RPMI8226 (cell line): ENCODE measurements around the gene NHLRC4.

Experiments used
- DNase-seq: peaks from one replicate; pipeline ENCODE4 v3.0.0-alpha.2; 2015

Gene NHLRC4

GRCh38 chr16:568401-569258 is 1.8 kb downstream of the NHLRC4 start:
- no peak for DNase-seq

- peak; percentile 82 for DNase-seq
Measured at GRCh38 chr16:569445-570254, 2.8 kb downstream of the NHLRC4 start, which contains the start of gene PIGQ. Gene PIGQ, plus strand, starts transcription at chr16:569968. Its CDS starts 4,107 bp downstream, at chr16:574075.

- DNase-seq: no peak
Measured at GRCh38 chr16:572865-573650, 6.3 kb downstream of the NHLRC4 start.

- DNase-seq: no peak
Measured at GRCh38 chr16:574021-574760, 7.4 kb downstream of the NHLRC4 start.

- DNase-seq: no peak
Measured at GRCh38 chr16:575354-576196, 8.8 kb downstream of the NHLRC4 start.

GRCh38 chr16:576197-576822 is 9.5 kb downstream of the NHLRC4 start:
- no peak for DNase-seq

- no peak for DNase-seq
Measured at GRCh38 chr16:576823-577201, 10.0 kb downstream of the NHLRC4 start.

GRCh38 chr16:577796-578195 is 11.0 kb downstream of the NHLRC4 start:
- no peak for DNase-seq

- DNase-seq: no peak
Measured at GRCh38 chr16:578232-578869, 11.5 kb downstream of the NHLRC4 start.

- peak; percentile 90 for DNase-seq
Measured at GRCh38 chr16:578870-579405, 12.1 kb downstream of the NHLRC4 start.

GRCh38 chr16:580141-580945 is 13.5 kb downstream of the NHLRC4 start:
- DNase-seq: no peak

- no peak for DNase-seq
Measured at GRCh38 chr16:580946-581498, 14.2 kb downstream of the NHLRC4 start.

GRCh38 chr16:582218-582613 is 15.4 kb downstream of the NHLRC4 start:
- DNase-seq: no peak

- peak; percentile 49 for DNase-seq
Measured at GRCh38 chr16:582614-583331, 16.0 kb downstream of the NHLRC4 start.

- DNase-seq: peak; percentile 8
Measured at GRCh38 chr16:583470-583814, 16.6 kb downstream of the NHLRC4 start.

- DNase-seq: peak; percentile 3
Measured at GRCh38 chr16:583815-584591, 17.2 kb downstream of the NHLRC4 start.

GRCh38 chr16:585351-585750 is 18.5 kb downstream of the NHLRC4 start:
- DNase-seq: peak; percentile 65
